ENCODE data around the gene FBXL19. TPM values are rescaled to one million over a fixed set of nuclear protein-coding genes. Genes with fewer than 3 reads are reported as not detected.

Gene FBXL19
- total and polyA plus RNA-seq, 8 donors, result 11.2 to 26.8 (median 19.5) TPM

DNA sequence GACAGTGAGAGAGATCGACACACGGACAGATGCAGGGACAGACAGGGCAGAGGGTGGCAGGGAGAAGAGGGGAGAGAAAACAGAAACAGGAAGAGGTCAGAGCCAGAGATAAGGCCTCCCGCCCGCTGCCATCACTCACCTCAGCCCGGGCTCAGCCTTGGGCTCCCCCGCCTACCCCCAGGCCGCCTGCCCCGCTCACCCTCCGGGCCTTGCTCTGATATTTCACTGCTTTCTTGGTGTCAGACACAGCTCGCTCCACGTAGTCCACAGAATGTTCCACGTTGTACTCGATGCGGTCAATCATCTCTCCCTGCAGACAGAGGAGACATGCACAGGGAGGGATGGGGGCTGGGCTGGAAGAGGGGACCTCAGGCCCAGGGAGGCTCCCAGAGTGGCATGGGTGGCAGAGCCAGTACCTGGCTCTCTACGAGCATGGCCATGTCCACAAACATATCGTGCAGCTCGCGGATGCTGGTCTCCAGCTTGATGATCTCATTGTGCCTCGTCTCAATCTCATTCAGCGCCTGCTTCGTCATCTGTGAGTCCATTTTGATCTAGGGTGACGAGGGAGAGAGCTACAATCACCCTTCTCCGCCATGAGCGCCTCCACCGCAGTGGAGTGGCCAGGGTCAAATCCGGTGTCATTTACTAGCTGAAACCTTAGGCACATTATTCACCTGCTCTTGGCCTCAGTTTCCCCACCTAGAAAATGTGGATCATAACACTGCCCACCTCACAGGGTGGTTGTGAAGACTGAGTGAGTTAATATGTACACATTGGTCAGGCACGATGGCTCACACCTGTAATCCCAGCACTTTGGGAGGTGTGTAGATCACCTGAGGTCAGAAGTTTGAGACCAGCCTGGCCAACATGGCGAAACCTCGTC, 69.8 kb downstream of the FBXL19 start:
- peaks cover 7 to 24% of the 10 kb centered on the region in 2 donors for H3K4me1 ChIP-seq
- H3K9me3 ChIP-seq, result no peaks in the 10 kb centered on the region
- H3K27ac ChIP-seq, result no peak overlapping the region
- TF ChIP-seq, protein P1, sequence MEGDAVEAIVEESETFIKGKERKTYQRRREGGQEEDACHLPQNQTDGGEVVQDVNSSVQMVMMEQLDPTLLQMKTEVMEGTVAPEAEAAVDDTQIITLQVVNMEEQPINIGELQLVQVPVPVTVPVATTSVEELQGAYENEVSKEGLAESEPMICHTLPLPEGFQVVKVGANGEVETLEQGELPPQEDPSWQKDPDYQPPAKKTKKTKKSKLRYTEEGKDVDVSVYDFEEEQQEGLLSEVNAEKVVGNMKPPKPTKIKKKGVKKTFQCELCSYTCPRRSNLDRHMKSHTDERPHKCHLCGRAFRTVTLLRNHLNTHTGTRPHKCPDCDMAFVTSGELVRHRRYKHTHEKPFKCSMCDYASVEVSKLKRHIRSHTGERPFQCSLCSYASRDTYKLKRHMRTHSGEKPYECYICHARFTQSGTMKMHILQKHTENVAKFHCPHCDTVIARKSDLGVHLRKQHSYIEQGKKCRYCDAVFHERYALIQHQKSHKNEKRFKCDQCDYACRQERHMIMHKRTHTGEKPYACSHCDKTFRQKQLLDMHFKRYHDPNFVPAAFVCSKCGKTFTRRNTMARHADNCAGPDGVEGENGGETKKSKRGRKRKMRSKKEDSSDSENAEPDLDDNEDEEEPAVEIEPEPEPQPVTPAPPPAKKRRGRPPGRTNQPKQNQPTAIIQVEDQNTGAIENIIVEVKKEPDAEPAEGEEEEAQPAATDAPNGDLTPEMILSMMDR (IDR thresholded peaks at IDR 0.05), result no peak
- H3K4me3 ChIP-seq, result no peak overlapping the region
- peaks cover 0 to under 1% of the 10 kb centered on the region in 2 donors for H3K36me3 ChIP-seq
- peaks cover 0 to 28% of the 10 kb centered on the region in 2 donors for H3K27me3 ChIP-seq
- intact Hi-C loops (cut with DNase I), result no loop called here
- ATAC-seq, result no peak
- no peak for DNase-seq

DNA sequence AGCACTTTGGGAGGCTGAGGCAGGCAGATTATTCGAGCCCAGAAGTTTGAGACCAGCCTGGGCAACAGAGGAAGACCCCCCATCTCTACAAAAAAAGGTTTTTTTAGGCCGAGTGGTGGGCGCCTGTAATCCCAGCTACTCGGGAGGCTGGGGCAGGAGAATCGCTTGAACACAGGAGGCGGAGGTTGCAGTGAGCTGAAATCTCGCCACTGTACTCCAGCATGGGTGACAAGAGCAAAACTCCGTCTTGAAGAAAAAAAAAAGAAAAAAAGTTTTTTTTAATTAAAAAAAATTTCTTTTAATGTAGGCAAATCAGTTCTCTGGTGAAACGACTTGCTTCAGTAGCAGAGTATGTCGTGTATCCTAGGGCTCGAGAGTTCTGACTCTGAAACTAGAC, 72.6 kb downstream of the FBXL19 start:
- H3K9me3 ChIP-seq, result no peaks in the 10 kb centered on the region
- ATAC-seq, result no peak
- TF ChIP-seq, protein P1 (IDR thresholded peaks at IDR 0.05), result no peak
- DNase-seq, result no peak
- no peak overlapping the region for H3K4me3 ChIP-seq
- intact Hi-C loops (cut with DNase I), result no loop called here
- H3K27ac ChIP-seq, result no peak overlapping the region
- peaks cover 0 to 26% of the 10 kb centered on the region in 2 donors for H3K27me3 ChIP-seq
- H3K4me1 ChIP-seq, result peaks cover 7 to 24% of the 10 kb centered on the region in 2 donors
- no peaks in the 10 kb centered on the region for H3K36me3 ChIP-seq

DNA sequence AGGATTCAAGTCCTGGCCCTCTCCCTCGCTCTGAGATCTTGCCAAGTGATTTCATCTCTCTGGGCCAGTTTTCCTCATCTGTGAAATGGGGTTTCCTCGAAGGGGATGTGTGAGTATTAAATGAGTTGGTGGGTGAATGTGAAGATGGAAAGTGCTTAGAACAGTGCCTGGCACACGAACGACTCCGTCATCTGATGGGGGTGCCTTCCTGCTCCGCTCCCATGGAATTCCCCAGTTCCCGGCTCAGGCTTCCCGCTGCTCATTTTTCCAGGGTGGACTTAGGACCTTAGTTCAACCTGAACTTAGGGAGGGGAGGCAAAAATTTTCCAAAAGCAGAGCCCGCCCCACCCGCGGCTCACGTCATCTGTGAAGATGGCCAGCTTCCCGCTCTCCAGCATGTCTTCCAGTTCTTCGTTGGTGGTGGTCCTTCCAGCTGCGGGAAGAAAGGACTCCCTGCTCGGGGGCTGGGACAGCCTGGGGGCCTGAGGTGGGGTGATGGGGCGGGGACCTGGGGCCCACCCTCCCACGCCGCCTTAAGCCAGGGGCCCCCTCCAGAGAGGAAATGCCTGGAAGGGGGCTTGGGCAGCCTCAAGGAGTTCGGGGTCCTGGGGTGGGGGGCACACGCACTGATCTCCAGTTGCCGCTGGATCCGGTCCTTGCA, 73.1 kb downstream of the FBXL19 start:
- Histone ChIP-seq H3K4me1 (peaks cover 7 to 24% of the 10 kb centered on the region in 2 donors), H3K9me3 (no peaks in the 10 kb centered on the region), H3K27me3 (peaks cover 0 to 21% of the 10 kb centered on the region in 2 donors), H3K27ac (peak overlapping the region in 1 of 2 donors; percentile 13), H3K4me3 (peak overlapping the region; percentile 40 to 47), H3K36me3 (no peaks in the 10 kb centered on the region)
- TF ChIP-seq, protein P1 (IDR thresholded peaks at IDR 0.05), result no peak
- intact Hi-C loops (cut with DNase I), result no loop called here
- peak; percentile 2 for ATAC-seq
- no peak for DNase-seq

DNA sequence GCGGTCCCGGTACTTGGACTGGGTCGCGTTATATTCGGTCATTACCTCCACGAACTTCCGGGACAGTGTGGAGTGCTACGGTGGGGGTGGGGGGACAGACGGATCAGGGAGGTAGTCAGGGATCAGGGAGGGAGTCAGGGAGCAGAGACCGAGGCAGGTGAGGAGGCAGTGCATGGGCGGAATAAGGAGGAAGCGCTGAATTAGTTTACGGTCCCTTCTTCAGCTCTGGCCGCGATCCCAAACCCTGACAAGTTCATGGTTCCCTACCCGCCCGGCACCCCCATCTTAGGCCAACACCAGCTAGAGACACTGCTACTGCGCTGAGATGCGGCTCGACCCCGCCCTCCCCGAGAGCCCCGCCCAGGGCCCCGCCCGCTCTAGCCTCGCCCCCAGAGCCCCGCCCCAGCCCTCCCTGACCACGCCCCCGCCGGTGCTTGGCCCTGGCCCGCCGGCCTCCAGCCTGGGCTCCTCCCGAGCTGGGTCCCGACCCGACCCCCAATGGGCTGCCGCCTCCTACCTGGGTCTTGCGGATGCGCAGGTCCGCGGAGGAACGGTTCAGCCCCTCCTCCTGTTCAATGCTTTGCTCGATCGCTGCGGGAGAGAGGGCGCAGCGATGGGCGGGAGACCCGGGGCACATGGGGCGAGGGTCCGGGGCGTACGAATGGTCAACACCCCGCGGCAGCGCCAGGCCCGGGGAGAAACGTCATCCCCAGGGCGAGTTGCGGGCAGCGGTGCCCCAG, 73.8 kb downstream of the FBXL19 start:
- Histone ChIP-seq H3K4me1 (peaks cover 7 to 24% of the 10 kb centered on the region in 2 donors), H3K36me3 (no peaks in the 10 kb centered on the region), H3K4me3 (peak overlapping the region; percentile 40 to 47), H3K9me3 (no peaks in the 10 kb centered on the region), H3K27me3 (peaks cover 0 to 27% of the 10 kb centered on the region in 2 donors), H3K27ac (peak overlapping the region in 1 of 2 donors; percentile 18)
- TF ChIP-seq, protein P1 (IDR thresholded peaks at IDR 0.05), result no peak
- intact Hi-C loops (cut with DNase I), result no loop called here
- ATAC-seq (peak; percentile 97), DNase-seq (peak in 3 of 4 donors; percentile 41 to 96 (median 87))

All from left lung (tissue), 10 donors.